HepG2 (cell line): ENCODE results near the gene STAT4. TPM values are rescaled to one million over a fixed set of nuclear protein-coding genes. Genes with fewer than 3 reads are reported as not detected.

ENCODE experiments used
- ATAC-seq: fragments of 200-7000 bp; cut with Tn5 transposase; 3 replicates; pipeline ENCODE4 v1.9.1; 2020; ENCODE audit warnings: mild to moderate bottlenecking, moderate library complexity
- BruUV-seq: library from RNA; stranded (reverse); fragments of 400-500 nt; replicated peaks from 2 replicates; lab custom pipeline; 2021; lab: Mats Ljungman, UMichigan
- CTCF ChIA-PET: fragments of 300-600 bp; formaldehyde crosslinking; extraction: SDS; loops from one replicate; lab custom pipeline; 2021; ENCODE audit warnings: low total read pairs, inconsistent platforms, low intra/inter-chr PET ratio; lab: Yijun Ruan, JAX
- POLR2A ChIA-PET: fragments of 350-600 bp; sonication (Branson Sonifier 250); formaldehyde crosslinking; loops from one replicate; lab custom pipeline; 2020; ENCODE audit warnings: antibody characterized with exemption, inconsistent platforms; lab: Yijun Ruan, JAX
- DNase-seq: peaks from one replicate; pipeline ENCODE4 v3.0.0-alpha.2; 2015; ENCODE audit warnings: low spot score
- FAIRE-seq: peaks from 3 replicates; lab custom pipeline; 2011; peaks lifted over from hg19 to GRCh38; lab: Jason Lieb, UNC
- H2AFZ ChIP-seq: one replicate; pipeline ENCODE4 v1.6.1; 2011; ENCODE audit warnings: low read length, inconsistent platforms
- H3K27ac ChIP-seq: fragments of 300-600 bp; 3 replicates; pipeline ENCODE4 v1.8.0; 2011; ENCODE audit warnings: mixed run types, mild to moderate bottlenecking, mixed read lengths, low read length, inconsistent platforms; ENCODE audit not compliant: insufficient read depth; ENCODE audit errors: extremely low read length
- H3K27me3 ChIP-seq, 2 experiments: fragments of 200-600 bp in 1 of 2; 2 replicates in 1 of 2; 3 replicates in 1 of 2; pipeline versions ENCODE4 v1.6.0 to v1.8.0; 2011; ENCODE audit warnings: low read length in 2 of 2, mild to moderate bottlenecking in 2 of 2, moderate library complexity in 2 of 2, inconsistent platforms in 1 of 2; ENCODE audit not compliant: insufficient read depth in 2 of 2, control insufficient read depth in 1 of 2
- H3K36me3 ChIP-seq, 2 experiments: fragments of 200-600 bp in 1 of 2; replicated peaks in 1 of 2; 2 replicates in 1 of 2; 3 replicates in 1 of 2; pipeline versions ENCODE4 v1.5.1 to v1.8.0; 2011; ENCODE audit warnings: low read length in 2 of 2, inconsistent platforms in 1 of 2; ENCODE audit not compliant: insufficient read depth in 2 of 2, control insufficient read depth in 1 of 2
- H3K4me1 ChIP-seq: 2 replicates; pipeline ENCODE4 v1.5.1; 2012; ENCODE audit warnings: low read length, inconsistent platforms; ENCODE audit not compliant: insufficient read depth
- H3K4me2 ChIP-seq: 2 replicates; pipeline ENCODE4 v1.6.0; 2011; ENCODE audit warnings: low read depth, low read length, inconsistent platforms
- H3K4me3 ChIP-seq, 3 experiments: fragments of 200-600 bp in 1 of 3; sonication (generic), shearing (Covaris generic) in 1 of 3; replicated peaks in 1 of 3; 2 replicates each; pipeline ENCODE4 v1.5.1; 2011 to 2016; ENCODE audit warnings: low read length in 3 of 3, inconsistent platforms in 2 of 3, low read depth in 2 of 3, mild to moderate bottlenecking in 2 of 3, control low read depth in 1 of 3, mixed read lengths in 1 of 3; ENCODE audit not compliant: insufficient read depth in 1 of 3
- H3K79me2 ChIP-seq: one replicate; pipeline ENCODE4 v1.6.1; 2011; ENCODE audit warnings: low read length, inconsistent platforms; ENCODE audit not compliant: insufficient read depth
- H3K9ac ChIP-seq: 2 replicates; pipeline ENCODE4 v1.6.0; 2011; ENCODE audit warnings: mild to moderate bottlenecking, low read depth, low read length, inconsistent platforms; ENCODE audit not compliant: insufficient read depth
- H3K9me3 ChIP-seq: 2 replicates; pipeline ENCODE4 v1.5.1; 2012; ENCODE audit warnings: mild to moderate bottlenecking, low read length
- H4K20me1 ChIP-seq: 2 replicates; pipeline ENCODE4 v1.6.0; 2011; ENCODE audit warnings: inconsistent platforms, mild to moderate bottlenecking, low read length, moderate library complexity; ENCODE audit not compliant: insufficient read depth
- IRF2 ChIP-seq: IDR thresholded peaks from 2 replicates; pipeline ENCODE4 v1.6.1; 2018; ENCODE audit warnings: missing genetic modification reagents, missing compliant biosample characterization
- SETDB1 ChIP-seq: sonication (generic); formaldehyde crosslinking; IDR thresholded peaks from 2 replicates; pipeline ENCODE4 v1.5.1; 2020; ENCODE audit warnings: missing genetic modification reagents, mild to moderate bottlenecking, borderline replicate concordance
- ZNF747 ChIP-seq: sonication (generic); formaldehyde crosslinking; IDR thresholded peaks from 2 replicates; pipeline ENCODE4 v1.8.1; 2023; ENCODE audit warnings: missing genetic modification reagents, mild to moderate bottlenecking, borderline replicate concordance
- WGBS: methylation state at CpG from one replicate; pipeline ENCODE4 v1.1.6; 2017; ENCODE audit warnings: low lambda C conversion rate; 5-methylcytosine and 5-hydroxymethylcytosine counted together
- in situ Hi-C: cut with HindIII; loops from 2 replicates; pipeline ENCODE4 v1.10.0; 2017; ENCODE audit warnings: low pct_unique_long_range_greater_than_20kb; ENCODE audit not compliant: extremely low pct_ligation_motif_present
- intact Hi-C: fragments of 100-400 bp; cut with micrococcal nuclease; formaldehyde crosslinking; loops from one replicate; pipeline ENCODE4 v1.10.0; 2022; ENCODE audit not compliant: unreplicated experiment
- polyA plus RNA-seq, 8 experiments: library from polyadenylated mRNA; depleted of rRNA in 3 of 8; stranded (reverse) in 7 of 8; unstranded in 1 of 8; fragments of >200 nt; fragmentation: Illumina TruSeq in 4 of 8; extraction: Trizol in 4 of 8; gene quantifications; 2 replicates each; pipeline versions ENCODE4 v1.2.1 to v1.2.3, GENCODE V29; 2011 to 2016; ENCODE audit warnings: low read depth in 4 of 8, missing spikeins in 1 of 8, mixed read lengths in 1 of 8; ENCODE audit not compliant: insufficient read depth in 1 of 8
- total RNA-seq, 5 experiments: library from RNA; depleted of rRNA; stranded (reverse); fragments of >200 nt; fragmentation: Illumina TruSeq; extraction: Trizol; gene quantifications; 2 replicates each; pipeline ENCODE4 v1.2.3, GENCODE V29; 2016; ENCODE audit warnings: low read depth in 1 of 5
- TF ChIP-seq, protein P1 (sequence below), 2 experiments: sonication (generic) in 1 of 2; formaldehyde crosslinking in 1 of 2; IDR thresholded peaks; 2 replicates each; pipeline versions ENCODE4 v1.4.0 to v1.6.1; 2016 to 2020; ENCODE audit warnings: borderline replicate concordance in 1 of 2, low read depth in 1 of 2, mild to moderate bottlenecking in 1 of 2, missing genetic modification reagents in 1 of 2
- TF ChIP-seq, protein P2 (sequence below): sonication (generic); formaldehyde crosslinking; conservative IDR thresholded peaks from 2 replicates; pipeline ENCODE4 v1.8.0; 2022; ENCODE audit warnings: missing genetic modification reagents

The STAT4 gene
- total and polyA plus RNA-seq, 2 of the 13 experiments (the other 11 are each of a cell fraction or from before 2014, with no cell fraction given): 0.37 TPM; not detected in 1

DNA sequence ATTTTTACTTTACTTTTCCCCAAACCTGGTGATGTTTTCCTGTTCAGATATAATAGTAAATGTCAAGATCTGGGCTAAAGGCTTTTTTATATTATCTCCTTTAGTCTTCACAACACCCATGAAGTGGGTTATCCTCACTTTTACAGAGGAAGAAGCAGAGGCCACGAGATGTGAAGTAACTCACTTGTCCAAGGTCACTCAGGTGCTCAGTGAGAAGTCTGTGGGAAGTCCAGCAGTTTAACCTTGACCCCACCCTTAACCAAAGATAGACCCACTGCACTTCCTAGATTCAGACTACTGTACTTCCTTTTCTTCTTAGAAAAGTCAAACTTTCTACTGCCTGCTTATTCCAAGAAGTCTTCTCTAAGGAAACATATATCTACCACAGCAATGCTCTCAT is 80.5 kb downstream of the STAT4 start:
- Histone ChIP-seq H3K9ac (no peak overlapping the region), H3K9me3 (no peaks in the 10 kb centered on the region), H3K4me1 (no peaks in the 10 kb centered on the region), H3K27me3 (peaks cover 2 to 5% of the 10 kb centered on the region in 2 experiments; a peak in 2 of 5 replicates), H3K79me2 (no peaks in the 10 kb centered on the region), H2AFZ (no peak overlapping the region), H3K4me3 (no peak overlapping the region), H3K36me3 (no peaks in the 10 kb centered on the region)
- in situ Hi-C loops (loop anchor here (25.0 kb wide), 1 partner anchor 442 kb away; no protein-coding TSS in a partner anchor), intact Hi-C loops (no loop called here)
- no peak for DNase-seq
- FAIRE-seq: no peak
- no TSS peak for BruUV-seq
- TF ChIP-seq, protein P1, sequence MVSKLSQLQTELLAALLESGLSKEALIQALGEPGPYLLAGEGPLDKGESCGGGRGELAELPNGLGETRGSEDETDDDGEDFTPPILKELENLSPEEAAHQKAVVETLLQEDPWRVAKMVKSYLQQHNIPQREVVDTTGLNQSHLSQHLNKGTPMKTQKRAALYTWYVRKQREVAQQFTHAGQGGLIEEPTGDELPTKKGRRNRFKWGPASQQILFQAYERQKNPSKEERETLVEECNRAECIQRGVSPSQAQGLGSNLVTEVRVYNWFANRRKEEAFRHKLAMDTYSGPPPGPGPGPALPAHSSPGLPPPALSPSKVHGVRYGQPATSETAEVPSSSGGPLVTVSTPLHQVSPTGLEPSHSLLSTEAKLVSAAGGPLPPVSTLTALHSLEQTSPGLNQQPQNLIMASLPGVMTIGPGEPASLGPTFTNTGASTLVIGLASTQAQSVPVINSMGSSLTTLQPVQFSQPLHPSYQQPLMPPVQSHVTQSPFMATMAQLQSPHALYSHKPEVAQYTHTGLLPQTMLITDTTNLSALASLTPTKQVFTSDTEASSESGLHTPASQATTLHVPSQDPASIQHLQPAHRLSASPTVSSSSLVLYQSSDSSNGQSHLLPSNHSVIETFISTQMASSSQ (IDR thresholded peaks at IDR 0.05; ENCODE audit: low read depth): no peak
- TF ChIP-seq, protein P1 (CRISPR knock-in tag; IDR thresholded peaks at IDR 0.05; ENCODE audit: borderline replicate concordance): no peak
- TF ChIP-seq, protein P2, sequence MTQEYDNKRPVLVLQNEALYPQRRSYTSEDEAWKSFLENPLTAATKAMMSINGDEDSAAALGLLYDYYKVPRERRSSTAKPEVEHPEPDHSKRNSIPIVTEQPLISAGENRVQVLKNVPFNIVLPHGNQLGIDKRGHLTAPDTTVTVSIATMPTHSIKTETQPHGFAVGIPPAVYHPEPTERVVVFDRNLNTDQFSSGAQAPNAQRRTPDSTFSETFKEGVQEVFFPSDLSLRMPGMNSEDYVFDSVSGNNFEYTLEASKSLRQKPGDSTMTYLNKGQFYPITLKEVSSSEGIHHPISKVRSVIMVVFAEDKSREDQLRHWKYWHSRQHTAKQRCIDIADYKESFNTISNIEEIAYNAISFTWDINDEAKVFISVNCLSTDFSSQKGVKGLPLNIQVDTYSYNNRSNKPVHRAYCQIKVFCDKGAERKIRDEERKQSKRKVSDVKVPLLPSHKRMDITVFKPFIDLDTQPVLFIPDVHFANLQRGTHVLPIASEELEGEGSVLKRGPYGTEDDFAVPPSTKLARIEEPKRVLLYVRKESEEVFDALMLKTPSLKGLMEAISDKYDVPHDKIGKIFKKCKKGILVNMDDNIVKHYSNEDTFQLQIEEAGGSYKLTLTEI: no peak
- no peak for TF ChIP-seq ZNF747 (CRISPR knock-in tag)
- no peak for TF ChIP-seq SETDB1 (CRISPR knock-in tag)
- no peak for TF ChIP-seq IRF2 (CRISPR knock-in tag)
- TF ChIP-seq, all 625 proteins: peak for 0
- 0% methylated on average over 1 of the region's 1 CpG for WGBS
- CTCF ChIA-PET: no interaction called here
- H3K27ac ChIP-seq: no peak overlapping the region
- POLR2A ChIA-PET: no interaction called here
- no peaks in the 10 kb centered on the region for H4K20me1 ChIP-seq
- no peak overlapping the region for H3K4me2 ChIP-seq
- ATAC-seq: no peak
